Measurements from ENCODE around the gene FARSB. TPM values are rescaled to one million over a fixed set of nuclear protein-coding genes. Genes with fewer than 3 reads are reported as not detected.

FARSB gene
- total RNA-seq, 6 experiments from 2014 or later: 6.2 to 14.2 (median 9.0) TPM

DNA sequence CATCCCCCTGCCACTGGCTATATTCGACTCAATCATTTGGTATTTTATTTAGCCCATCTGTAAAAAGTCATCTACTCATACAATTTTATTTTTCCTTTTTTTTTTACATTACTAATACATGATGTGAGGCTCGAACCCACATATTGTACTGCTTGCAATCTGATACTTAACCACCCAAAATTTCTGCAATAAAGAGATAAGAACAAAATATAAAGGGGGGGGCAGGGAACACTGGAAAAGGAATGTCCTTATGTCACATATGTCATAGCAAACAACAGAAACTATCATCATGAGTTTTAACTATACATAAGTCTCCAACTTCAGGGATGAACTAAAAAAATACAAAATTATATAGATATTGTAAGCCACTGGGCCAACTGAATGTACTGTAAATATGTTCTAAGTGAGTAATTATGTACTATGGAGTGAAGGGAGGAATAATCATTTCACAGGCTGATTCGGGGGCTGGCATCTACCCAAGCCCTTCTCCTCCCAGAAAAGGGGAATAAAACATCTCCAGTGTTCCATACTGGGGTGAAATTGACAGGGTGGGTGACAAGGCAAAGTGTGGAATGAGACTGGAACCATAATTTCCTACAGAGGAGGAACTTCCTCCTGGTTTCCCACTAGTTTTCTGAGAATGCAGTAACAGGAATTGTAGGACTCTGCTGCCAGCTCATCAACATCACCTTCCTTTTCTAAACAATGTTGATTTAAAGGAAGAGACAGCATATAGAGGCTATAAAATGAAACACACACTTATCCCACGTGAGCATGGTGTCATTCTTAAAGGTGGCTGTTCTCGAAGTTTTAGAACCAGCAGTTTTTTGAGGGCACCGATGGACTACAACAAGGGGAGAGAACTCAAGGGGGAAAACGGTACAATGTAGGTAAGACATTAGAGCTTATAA is 79.5 kb downstream of the FARSB start:
- no peak for ATAC-seq
- Histone ChIP-seq H3K9me3 (no peaks in the 10 kb centered on the region), H3K27ac (no peak overlapping the region), H3K27me3 (no peaks in the 10 kb centered on the region), H3K4me1 (peaks cover 0 to 18% (median 7%) of the 10 kb centered on the region in 4 donors), H3K4me3 (no peak overlapping the region), H3K36me3 (peaks cover 0 to 5% (median 1%) of the 10 kb centered on the region in 4 donors)
- no peak for DNase-seq
- intact Hi-C loops (cut with DNase I): no loop called here
- no peak for TF ChIP-seq POLR2A (IDR thresholded peaks at IDR 0.05)
- TF ChIP-seq, protein P1, sequence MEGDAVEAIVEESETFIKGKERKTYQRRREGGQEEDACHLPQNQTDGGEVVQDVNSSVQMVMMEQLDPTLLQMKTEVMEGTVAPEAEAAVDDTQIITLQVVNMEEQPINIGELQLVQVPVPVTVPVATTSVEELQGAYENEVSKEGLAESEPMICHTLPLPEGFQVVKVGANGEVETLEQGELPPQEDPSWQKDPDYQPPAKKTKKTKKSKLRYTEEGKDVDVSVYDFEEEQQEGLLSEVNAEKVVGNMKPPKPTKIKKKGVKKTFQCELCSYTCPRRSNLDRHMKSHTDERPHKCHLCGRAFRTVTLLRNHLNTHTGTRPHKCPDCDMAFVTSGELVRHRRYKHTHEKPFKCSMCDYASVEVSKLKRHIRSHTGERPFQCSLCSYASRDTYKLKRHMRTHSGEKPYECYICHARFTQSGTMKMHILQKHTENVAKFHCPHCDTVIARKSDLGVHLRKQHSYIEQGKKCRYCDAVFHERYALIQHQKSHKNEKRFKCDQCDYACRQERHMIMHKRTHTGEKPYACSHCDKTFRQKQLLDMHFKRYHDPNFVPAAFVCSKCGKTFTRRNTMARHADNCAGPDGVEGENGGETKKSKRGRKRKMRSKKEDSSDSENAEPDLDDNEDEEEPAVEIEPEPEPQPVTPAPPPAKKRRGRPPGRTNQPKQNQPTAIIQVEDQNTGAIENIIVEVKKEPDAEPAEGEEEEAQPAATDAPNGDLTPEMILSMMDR (IDR thresholded peaks at IDR 0.05): no peak
- 84% methylated on average over 7 of the region's 7 CpGs for WGBS (ENCODE audit: insufficient coverage, low coverage, low lambda C conversion rate, missing lambda C conversion rate)

DNA sequence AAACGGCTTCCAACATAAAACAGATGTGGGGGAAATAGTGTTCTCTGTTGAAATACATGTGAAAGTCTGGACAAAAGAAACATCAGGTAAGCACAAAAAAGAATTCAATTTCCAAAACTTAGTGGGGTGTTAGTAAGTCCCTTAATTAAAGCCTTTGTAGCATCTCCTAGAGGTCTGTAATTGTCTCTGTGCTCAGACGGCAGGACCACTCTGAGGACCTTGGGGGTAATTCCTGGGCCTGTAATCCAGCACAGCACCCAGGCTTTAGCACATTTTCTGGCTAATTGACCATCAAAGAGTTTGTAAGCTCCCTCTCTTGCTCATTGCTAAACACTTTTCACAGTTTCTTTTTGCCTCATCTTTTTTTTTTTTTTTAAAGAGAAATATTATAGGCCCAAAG is 80.3 kb downstream of the FARSB start:
- intact Hi-C loops (cut with DNase I): no loop called here
- no peak for ATAC-seq
- 95% methylated on average over 2 of the region's 2 CpGs for WGBS (ENCODE audit: insufficient coverage, low coverage, low lambda C conversion rate, missing lambda C conversion rate)
- Histone ChIP-seq H3K27ac (no peak overlapping the region), H3K4me1 (peaks cover 0 to 18% (median 7%) of the 10 kb centered on the region in 4 donors), H3K9me3 (no peaks in the 10 kb centered on the region), H3K4me3 (no peak overlapping the region), H3K27me3 (no peaks in the 10 kb centered on the region), H3K36me3 (peaks cover 0 to 7% (median 3%) of the 10 kb centered on the region in 4 donors)
- no peak for DNase-seq
- TF ChIP-seq POLR2A (IDR thresholded peaks at IDR 0.05): no peak
- TF ChIP-seq, protein P1 (IDR thresholded peaks at IDR 0.05): no peak

DNA sequence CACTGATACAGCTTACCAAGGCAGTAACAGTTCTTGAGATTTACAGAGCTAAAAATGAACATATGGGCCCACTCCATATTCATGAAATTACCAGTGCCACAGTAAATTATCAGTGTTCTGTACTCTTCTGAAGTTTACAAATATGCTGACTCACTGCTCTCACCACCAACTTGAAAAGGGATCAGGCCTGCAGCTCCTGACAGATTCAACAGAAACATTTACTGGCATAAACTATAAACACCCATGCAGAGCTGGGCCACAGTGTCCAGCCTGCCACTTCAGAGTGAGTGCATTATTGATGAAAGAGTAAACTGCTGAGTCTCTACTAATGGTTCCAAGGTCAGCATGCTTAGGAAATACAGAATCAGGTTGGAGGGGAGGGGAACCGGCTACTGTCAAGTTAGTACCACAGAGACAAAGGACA is 83.1 kb downstream of the FARSB start:
- WGBS (ENCODE audit: insufficient coverage, low coverage, low lambda C conversion rate, missing lambda C conversion rate): 50% methylated on average over 1 of the region's 1 CpG
- DNase-seq (peak in 2 of 3 donors; percentile 24 to 51), ATAC-seq (peak; percentile 66 to 97 (median 92))
- no peak overlapping the region for H3K4me3 ChIP-seq
- peaks cover 0 to 18% (median 7%) of the 10 kb centered on the region in 4 donors for H3K4me1 ChIP-seq
- H3K27ac ChIP-seq: peak overlapping the region in 1 of 3 donors; percentile 33
- intact Hi-C loops (cut with DNase I): no loop called here
- no peaks in the 10 kb centered on the region for H3K27me3 ChIP-seq
- TF ChIP-seq, protein P1 (IDR thresholded peaks at IDR 0.05): no peak
- TF ChIP-seq POLR2A (IDR thresholded peaks at IDR 0.05): no peak
- no peaks in the 10 kb centered on the region for H3K9me3 ChIP-seq
- H3K36me3 ChIP-seq: peaks cover 0 to 7% (median 3%) of the 10 kb centered on the region in 4 donors

DNA sequence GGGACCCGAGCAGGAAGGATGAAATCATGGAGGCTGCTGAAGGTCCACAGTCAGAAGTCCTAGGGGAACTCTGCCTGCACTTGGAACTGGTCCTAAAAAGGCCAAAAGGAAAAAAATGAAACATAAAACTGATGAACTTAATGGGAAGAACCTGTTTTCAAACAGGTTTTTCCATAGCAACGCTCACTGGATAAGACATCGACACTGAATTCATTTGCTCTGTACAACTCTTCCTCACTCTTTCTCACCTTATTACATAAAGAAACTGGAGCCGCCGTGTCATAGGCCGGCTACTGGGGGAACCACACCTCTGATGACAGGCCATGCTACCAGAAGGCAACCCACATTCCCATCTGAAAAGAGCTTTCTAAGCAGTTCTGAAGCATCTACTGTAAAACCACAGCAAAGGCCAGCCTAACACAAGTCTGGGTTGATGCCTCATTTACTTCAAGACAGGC is 83.6 kb downstream of the FARSB start:
- Histone ChIP-seq H3K4me1 (peaks cover 0 to 18% (median 7%) of the 10 kb centered on the region in 4 donors), H3K27ac (peak overlapping the region in 1 of 3 donors; percentile 26), H3K27me3 (no peaks in the 10 kb centered on the region), H3K9me3 (no peaks in the 10 kb centered on the region), H3K36me3 (peaks cover 0 to 7% (median 3%) of the 10 kb centered on the region in 4 donors), H3K4me3 (no peak overlapping the region)
- ATAC-seq (peak in 1 of 4 donors; percentile 17), DNase-seq (no peak)
- WGBS (ENCODE audit: insufficient coverage, low coverage, low lambda C conversion rate, missing lambda C conversion rate): 91% methylated on average over 6 of the region's 6 CpGs
- intact Hi-C loops (cut with DNase I): no loop called here
- TF ChIP-seq, protein P1 (IDR thresholded peaks at IDR 0.05): no peak
- TF ChIP-seq POLR2A (IDR thresholded peaks at IDR 0.05): no peak
